ENCODE measurements around the gene RASL10A. TPM values are rescaled to one million over a fixed set of nuclear protein-coding genes. Genes with fewer than 3 reads are reported as not detected.
A peak's percentile ranks its signal among the peaks of the same experiment; 100 is the strongest.

The RASL10A gene
- polyA plus RNA-seq, 3 donors, result 0.35 to 2.1 (median 0.50) TPM

DNA sequence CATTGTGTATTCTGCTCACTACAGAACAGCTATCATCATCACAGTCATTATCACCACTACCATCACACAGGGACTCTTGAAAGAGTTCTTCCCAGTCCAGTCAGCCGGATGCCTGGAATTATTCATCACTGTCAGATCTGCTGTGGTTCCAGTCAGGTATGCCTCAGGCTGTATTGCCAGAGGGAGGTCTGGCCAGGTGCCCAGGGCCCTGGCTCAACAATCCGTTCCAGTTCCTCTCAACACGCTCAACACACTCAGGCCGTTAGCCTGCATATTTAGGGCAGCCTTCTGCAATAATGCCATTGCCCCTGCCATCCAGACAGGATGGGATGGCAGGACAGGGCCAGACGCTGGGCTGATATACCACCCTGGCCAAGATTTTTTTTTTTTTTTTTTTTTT is 28.6 kb upstream of the RASL10A start:
- H3K4me3 Mint-ChIP-seq, result no peak overlapping the region
- H3K9me3 Mint-ChIP-seq, result no peaks in the 10 kb centered on the region
- H4K20me1 ChIP-seq (ENCODE audit: insufficient read depth, low read length), result peaks cover 49% of the 10 kb centered on the region

GRCh38 chr22:29343313-29343805 is 27.9 kb upstream of the RASL10A start:
- 64% methylated on average over 3 of the region's 7 CpGs for WGBS (ENCODE audit: insufficient coverage)
- H3K27ac ChIP-seq (ENCODE audit: low read depth in 1 of 2, low read length in 2 of 2), result peak overlapping the region in 1 of 2 donors; percentile 8
- DNase-seq, result no peak
- H3K27ac Mint-ChIP-seq, result peak overlapping the region in 2 of 7 donors; percentile 6 to 19
- TF ChIP-seq CTCF (IDR thresholded peaks at IDR 0.05), result no peak
- H3K4me2 ChIP-seq (replicated peaks; ENCODE audit: extremely low read depth, low read length, poor library complexity, severe bottlenecking), result no peak overlapping the region
- H3K4me1 ChIP-seq (ENCODE audit: control insufficient read depth in 1 of 2, insufficient read depth in 2 of 2, low read length in 2 of 2), result no peaks in the 10 kb centered on the region
- H3K9ac ChIP-seq (ENCODE audit: insufficient read depth, low read length, poor library complexity, severe bottlenecking), result no peak overlapping the region
- H3K36me3 Mint-ChIP-seq, result peaks cover 94 to 100% of the 10 kb centered on the region in 2 donors
- no peaks in the 10 kb centered on the region for H3K9me3 ChIP-seq (replicated peaks in 1 of 2; ENCODE audit: control insufficient read depth in 1 of 2, insufficient read depth in 1 of 2, low read length in 2 of 2)
- H3K9me3 Mint-ChIP-seq, result no peaks in the 10 kb centered on the region
- H2AFZ ChIP-seq (ENCODE audit: insufficient read depth, low read depth, low read length, poor library complexity, severe bottlenecking), result no peak overlapping the region
- peaks cover 91 to 100% of the 10 kb centered on the region in 2 donors for H3K36me3 ChIP-seq (replicated peaks in 1 of 2; ENCODE audit: control insufficient read depth in 1 of 2, insufficient read depth in 2 of 2, low read length in 2 of 2)
- no peak overlapping the region for H3K4me3 ChIP-seq (replicated peaks in 1 of 3; ENCODE audit: low read depth in 2 of 3, low read length in 3 of 3)
- H3K79me2 ChIP-seq (ENCODE audit: insufficient read depth, low read length), result no peaks in the 10 kb centered on the region
- peaks cover 53% of the 10 kb centered on the region for H4K20me1 ChIP-seq (ENCODE audit: insufficient read depth, low read length)
- no peak overlapping the region for H3K4me3 Mint-ChIP-seq
- intact Hi-C loops (cut with micrococcal nuclease), result no loop called here
- H3K27me3 ChIP-seq (ENCODE audit: control insufficient read depth in 2 of 2, insufficient read depth in 2 of 2, low read length in 2 of 2), result no peaks in the 10 kb centered on the region
- H3K27me3 Mint-ChIP-seq (ENCODE audit: low read depth in 3 of 3), result peaks cover 0 to 3% (median 0%) of the 10 kb centered on the region in 3 donors
- no peaks in the 10 kb centered on the region for H3K4me1 Mint-ChIP-seq

More for the DNA sequence above, 28.6 kb upstream of the RASL10A start:
- TF ChIP-seq CTCF (IDR thresholded peaks at IDR 0.05), result no peak
- no peak overlapping the region for H3K27ac Mint-ChIP-seq
- no peaks in the 10 kb centered on the region for H3K4me1 ChIP-seq (ENCODE audit: control insufficient read depth in 1 of 2, insufficient read depth in 2 of 2, low read length in 2 of 2)
- peaks cover 91 to 100% of the 10 kb centered on the region in 2 donors for H3K36me3 ChIP-seq (replicated peaks in 1 of 2; ENCODE audit: control insufficient read depth in 1 of 2, insufficient read depth in 2 of 2, low read length in 2 of 2)
- H3K27me3 Mint-ChIP-seq (ENCODE audit: low read depth in 3 of 3), result peaks cover 0 to 1% (median 0%) of the 10 kb centered on the region in 3 donors
- H3K9me3 ChIP-seq (replicated peaks in 1 of 2; ENCODE audit: control insufficient read depth in 1 of 2, insufficient read depth in 1 of 2, low read length in 2 of 2), result no peaks in the 10 kb centered on the region
- no peaks in the 10 kb centered on the region for H3K4me1 Mint-ChIP-seq
- H3K27me3 ChIP-seq (ENCODE audit: control insufficient read depth in 2 of 2, insufficient read depth in 2 of 2, low read length in 2 of 2), result no peaks in the 10 kb centered on the region
- H3K36me3 Mint-ChIP-seq, result peaks cover 94 to 100% of the 10 kb centered on the region in 2 donors
- WGBS (ENCODE audit: insufficient coverage), result 68% methylated on average over 4 of the region's 5 CpGs
- H3K4me2 ChIP-seq (replicated peaks; ENCODE audit: extremely low read depth, low read length, poor library complexity, severe bottlenecking), result no peak overlapping the region
- H2AFZ ChIP-seq (ENCODE audit: insufficient read depth, low read depth, low read length, poor library complexity, severe bottlenecking), result no peak overlapping the region
- no peak overlapping the region for H3K9ac ChIP-seq (ENCODE audit: insufficient read depth, low read length, poor library complexity, severe bottlenecking)
- no peak for DNase-seq
- intact Hi-C loops (cut with micrococcal nuclease), result no loop called here
- no peak overlapping the region for H3K4me3 ChIP-seq (replicated peaks in 1 of 3; ENCODE audit: low read depth in 2 of 3, low read length in 3 of 3)
- no peaks in the 10 kb centered on the region for H3K79me2 ChIP-seq (ENCODE audit: insufficient read depth, low read length)
- H3K27ac ChIP-seq (ENCODE audit: low read depth in 1 of 2, low read length in 2 of 2), result no peak overlapping the region
